Left renal pelvis (tissue), 4 donors: ENCODE results near the gene CLPTM1. TPM values are rescaled to one million over a fixed set of nuclear protein-coding genes. Genes with fewer than 3 reads are reported as not detected.
A peak's percentile ranks its signal among the peaks of the same experiment; 100 is the strongest.
"Not testable (repeated sequence)": the region's sequence is repeated elsewhere in the genome, so short reads cannot be mapped to it uniquely, and the experiment has no call there.

Source experiments
- DNase-seq, 4 donors: peaks; one replicate each; pipeline ENCODE4 v3.0.0-alpha.2; 2013; ENCODE audit warnings: low read depth in 4 of 4, low spot score in 3 of 4
- polyA plus RNA-seq, 4 donors: library from polyadenylated mRNA; unstranded; fragments of 120-200 nt; gene quantifications; one replicate each; pipeline ENCODE4 v1.2.1, GENCODE V29; 2013; ENCODE audit not compliant: insufficient read length in 4 of 4

The CLPTM1 gene
- 100 to 1,000 TPM in 2 of 4 donors, 10 to 100 TPM in 2; 70.4 to 125 (median 103) TPM for polyA plus RNA-seq

GRCh38 chr19:44954649-44955504 lies at the start of gene CLPTM1:
CLPTM1 (plus strand) TSS chr19:44955380; CDS start chr19:44955396, 16 bp downstream.
- DNase-seq, result peak; percentile 93 to 98 (median 94)

- no peak for DNase-seq
Measured at GRCh38 chr19:44905437-44906160, 49.6 kb upstream of the CLPTM1 start, which contains the start of gene APOE. APOE (plus strand) TSS chr19:44905796; CDS start chr19:44906625, 829 bp downstream.

- no peak for DNase-seq
Measured at GRCh38 chr19:44907613-44908012, 47.6 kb upstream of the CLPTM1 start.

GRCh38 chr19:44908074-44908835 lies 46.9 kb upstream of the CLPTM1 start:
- no peak for DNase-seq

- DNase-seq, result no peak
Measured at GRCh38 chr19:44908836-44909261, 46.3 kb upstream of the CLPTM1 start.

- no peak for DNase-seq
Measured at GRCh38 chr19:44909775-44910174, 45.4 kb upstream of the CLPTM1 start.

GRCh38 chr19:44911896-44912295 lies 43.3 kb upstream of the CLPTM1 start:
- DNase-seq, result not testable (repeated sequence)

GRCh38 chr19:44912854-44913253 lies 42.3 kb upstream of the CLPTM1 start:
- no peak for DNase-seq

GRCh38 chr19:44913512-44914432 lies 41.4 kb upstream of the CLPTM1 start:
- DNase-seq, result not testable (repeated sequence)

GRCh38 chr19:44914433-44915206 lies 40.6 kb upstream of the CLPTM1 start, which contains the start of gene APOC1:
APOC1 (plus strand) TSS chr19:44914608; CDS start chr19:44914892, 284 bp downstream.
- peak; percentile 75 to 88 (median 80) for DNase-seq

GRCh38 chr19:44924243-44924725 lies 30.9 kb upstream of the CLPTM1 start:
- no peak for DNase-seq

- DNase-seq, result no peak
Measured at GRCh38 chr19:44925114-44925891, 29.9 kb upstream of the CLPTM1 start.

- not testable (repeated sequence) for DNase-seq
Measured at GRCh38 chr19:44926245-44927077, 28.7 kb upstream of the CLPTM1 start.

GRCh38 chr19:44927746-44928145 lies 27.4 kb upstream of the CLPTM1 start:
- DNase-seq, result no peak

- no peak for DNase-seq
Measured at GRCh38 chr19:44930088-44930487, 25.1 kb upstream of the CLPTM1 start.

- DNase-seq, result no peak
Measured at GRCh38 chr19:44931541-44931940, 23.6 kb upstream of the CLPTM1 start.

GRCh38 chr19:44939668-44940067 lies 15.5 kb upstream of the CLPTM1 start:
- no peak for DNase-seq
